ACC112 (cell line): ENCODE measurements around the gene MOB3A.
"Not testable (repeated sequence)": the region's sequence is repeated elsewhere in the genome, so short reads cannot be mapped to it uniquely, and the experiment has no call there.

Experiments
- H2AFZ ChIP-seq: fragments of 200-600 bp; sonication (generic); one replicate; pipeline ENCODE4 v1.6.0; 2017; ENCODE audit warnings: antibody characterized with exemption, low read length; ENCODE audit not compliant: unreplicated experiment
- H3K27ac ChIP-seq: fragments of 200-600 bp; sonication (generic); 2 replicates; pipeline ENCODE4 v1.5.1; 2014; ENCODE audit warnings: low read depth, mild to moderate bottlenecking, antibody characterized with exemption, low read length, moderate library complexity
- H3K27me3 ChIP-seq: fragments of 200-600 bp; sonication (generic); 2 replicates; pipeline ENCODE4 v1.6.1; 2014; ENCODE audit warnings: mild to moderate bottlenecking, antibody characterized with exemption, low read length, moderate library complexity, mixed read lengths; ENCODE audit not compliant: insufficient read depth
- H3K36me3 ChIP-seq: fragments of 200-600 bp; sonication (generic); 2 replicates; pipeline ENCODE4 v1.6.1; 2016; ENCODE audit warnings: mild to moderate bottlenecking, antibody characterized with exemption, low read length, moderate library complexity, mixed read lengths; ENCODE audit not compliant: insufficient read depth
- H3K4me1 ChIP-seq: fragments of 200-600 bp; sonication (generic); one replicate; pipeline ENCODE4 v1.6.1; 2016; ENCODE audit warnings: low read length, mixed read lengths; ENCODE audit not compliant: insufficient read depth, unreplicated experiment, control insufficient read depth
- H3K4me3 ChIP-seq: fragments of 200-600 bp; sonication (generic); 2 replicates; pipeline ENCODE4 v1.5.1; 2014; ENCODE audit warnings: mild to moderate bottlenecking, low read depth, low read length
- H3K79me2 ChIP-seq: fragments of 200-600 bp; sonication (generic); one replicate; pipeline ENCODE4 v1.6.0; 2016; ENCODE audit warnings: low read length; ENCODE audit not compliant: control insufficient read depth, unreplicated experiment, insufficient read depth

The MOB3A gene

DNA sequence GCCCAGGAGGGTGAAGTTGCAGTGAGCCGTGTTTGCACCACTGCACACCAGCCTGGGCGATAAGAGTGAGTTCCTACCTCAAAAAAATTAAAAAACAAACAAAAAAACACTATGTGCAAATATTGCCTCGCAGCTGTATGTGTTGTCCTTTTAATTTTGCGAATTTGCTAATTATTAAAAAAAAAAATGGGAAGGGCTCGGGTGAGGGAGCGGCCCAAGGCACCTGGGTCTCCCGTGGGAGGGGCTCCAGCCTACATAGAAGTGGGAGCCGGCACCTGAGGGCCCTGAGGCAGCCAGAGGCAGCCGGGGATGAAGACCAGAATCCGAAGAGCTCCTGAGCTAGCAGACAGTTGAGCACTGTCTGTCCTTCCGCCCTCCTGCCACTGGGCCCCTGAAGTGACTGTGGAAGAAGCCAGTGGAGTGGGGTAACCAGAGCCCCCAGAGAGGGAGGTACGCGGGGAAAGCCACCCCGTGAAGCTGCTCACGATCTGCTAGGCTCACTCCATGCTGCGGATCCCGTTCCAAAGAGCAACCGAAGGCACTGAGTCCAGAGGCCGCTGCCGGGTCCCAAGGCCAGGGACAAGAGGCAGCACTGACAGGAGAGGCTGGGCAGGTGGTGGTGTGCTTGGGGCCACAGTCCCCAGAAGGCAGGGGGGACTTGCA lies 7.0 kb upstream of the MOB3A start:
- Histone ChIP-seq H3K79me2 (peaks cover 13% of the 10 kb centered on the region), H3K36me3 (peaks cover 4% of the 10 kb centered on the region), H3K4me1 (no peaks in the 10 kb centered on the region), H3K4me3 (no peak overlapping the region), H3K27me3 (no peaks in the 10 kb centered on the region), H2AFZ (no peak overlapping the region), H3K27ac (no peak overlapping the region)

DNA sequence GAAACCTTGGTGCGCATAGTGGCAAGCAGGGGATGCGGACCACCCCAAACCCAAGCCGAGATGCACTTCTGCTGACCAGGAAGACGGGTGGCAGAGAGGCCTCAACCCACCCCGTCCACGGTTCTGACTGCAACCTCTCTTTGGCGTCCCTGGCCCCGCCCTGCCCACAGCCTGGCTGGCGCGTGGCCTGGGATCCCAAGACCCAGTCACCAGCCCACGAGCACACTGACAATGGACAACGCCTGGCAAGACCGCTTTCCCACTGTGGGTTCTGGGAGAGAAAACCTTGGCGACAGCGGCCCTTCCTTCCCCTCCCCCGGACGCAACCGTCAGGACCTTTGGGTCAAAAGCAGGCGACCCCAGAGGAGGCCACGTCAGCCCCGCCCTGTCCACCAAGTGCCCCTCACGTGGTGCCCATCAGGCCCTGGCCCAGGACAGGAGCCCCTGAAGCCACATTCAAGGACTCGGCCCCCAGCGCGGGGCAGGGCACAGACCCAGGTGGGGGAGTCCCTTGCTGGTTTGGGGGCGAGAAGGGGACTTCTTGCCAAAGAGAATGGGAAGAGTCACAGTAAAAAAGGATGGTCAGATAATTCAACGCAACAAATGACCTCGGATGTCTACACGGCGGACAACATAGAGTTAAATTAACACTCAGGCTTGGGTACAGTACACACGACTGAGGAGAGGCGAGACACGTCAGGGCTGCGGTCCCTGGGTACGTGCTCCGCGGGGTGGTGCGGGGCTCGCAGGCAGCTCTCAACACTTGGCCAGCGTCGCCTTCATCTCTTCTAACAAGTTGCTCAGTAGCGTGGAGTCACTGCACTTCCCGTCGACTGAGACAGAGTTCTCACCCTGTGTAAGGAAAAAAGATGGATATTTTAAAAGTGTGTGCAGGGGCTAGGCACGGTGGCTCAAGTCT lies 5.5 kb upstream of the MOB3A start:
- Histone ChIP-seq H3K36me3 (peaks cover 2% of the 10 kb centered on the region), H3K79me2 (peaks cover 13% of the 10 kb centered on the region), H3K27ac (no peak overlapping the region), H3K4me1 (no peaks in the 10 kb centered on the region), H2AFZ (no peak overlapping the region), H3K27me3 (no peaks in the 10 kb centered on the region), H3K4me3 (no peak overlapping the region)

DNA sequence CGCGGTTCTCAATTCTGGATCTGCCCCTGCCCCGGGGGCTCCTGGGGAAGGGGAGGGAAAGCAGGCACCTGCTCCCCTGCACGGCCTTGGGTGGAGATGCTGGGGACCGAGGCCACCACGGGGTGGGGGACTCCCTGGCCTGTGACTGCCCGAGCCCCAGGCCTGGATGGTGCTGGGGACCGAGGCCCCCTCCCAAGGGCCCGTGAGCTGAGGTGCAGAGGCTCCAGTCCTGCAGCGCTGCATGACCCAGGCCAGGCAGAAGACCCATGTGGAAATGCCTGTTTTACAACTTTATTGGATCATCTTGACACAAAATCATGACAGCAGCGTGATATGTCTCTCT lies 4.6 kb upstream of the MOB3A start:
- Histone ChIP-seq H3K4me3 (no peak overlapping the region), H3K79me2 (peaks cover 15% of the 10 kb centered on the region), H3K36me3 (no peaks in the 10 kb centered on the region), H2AFZ (no peak overlapping the region), H3K27me3 (no peaks in the 10 kb centered on the region), H3K4me1 (no peaks in the 10 kb centered on the region), H3K27ac (no peak overlapping the region)

DNA sequence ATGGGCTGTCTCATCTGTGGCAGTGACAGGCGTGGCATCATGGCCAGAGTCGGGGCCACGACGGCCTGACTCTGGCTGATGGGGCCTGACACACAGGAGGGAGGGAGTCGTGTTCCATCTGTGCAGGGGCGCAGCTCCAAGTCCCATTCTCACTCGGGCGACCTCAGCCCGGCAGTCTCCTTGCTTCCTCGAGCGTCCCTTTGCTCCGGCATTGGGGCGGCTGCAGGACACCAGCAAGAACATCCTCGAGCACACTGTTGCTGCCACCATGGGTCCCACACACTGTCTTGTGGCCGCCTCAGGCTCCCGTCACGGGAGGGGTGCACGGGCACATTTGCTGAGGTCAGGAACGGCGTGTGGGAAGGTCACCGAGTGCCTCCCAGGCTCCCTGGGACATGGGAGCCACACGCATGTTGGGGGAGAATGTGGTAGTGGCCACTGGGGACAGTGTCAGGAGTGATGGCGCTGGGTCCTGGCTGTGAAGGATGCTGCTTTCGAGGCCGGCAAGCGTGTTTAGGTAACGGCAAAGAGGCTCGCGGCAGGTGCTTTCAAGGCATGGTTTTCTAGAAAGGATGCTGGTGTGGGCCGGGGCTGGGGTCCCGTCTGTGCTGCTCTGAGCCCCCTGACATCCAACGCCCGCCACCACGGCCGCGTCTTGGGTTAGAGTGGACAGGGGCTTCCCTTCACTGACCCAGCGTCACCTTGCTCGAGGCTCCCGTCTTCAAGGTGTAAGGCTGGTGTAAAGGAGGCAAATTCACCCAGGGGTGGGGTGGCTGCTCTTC lies 4.0 kb upstream of the MOB3A start:
- Histone ChIP-seq H3K27ac (no peak overlapping the region), H3K36me3 (no peaks in the 10 kb centered on the region), H3K4me1 (no peaks in the 10 kb centered on the region), H3K4me3 (no peak overlapping the region), H3K79me2 (peaks cover 20% of the 10 kb centered on the region), H2AFZ (no peak overlapping the region), H3K27me3 (no peaks in the 10 kb centered on the region)

DNA sequence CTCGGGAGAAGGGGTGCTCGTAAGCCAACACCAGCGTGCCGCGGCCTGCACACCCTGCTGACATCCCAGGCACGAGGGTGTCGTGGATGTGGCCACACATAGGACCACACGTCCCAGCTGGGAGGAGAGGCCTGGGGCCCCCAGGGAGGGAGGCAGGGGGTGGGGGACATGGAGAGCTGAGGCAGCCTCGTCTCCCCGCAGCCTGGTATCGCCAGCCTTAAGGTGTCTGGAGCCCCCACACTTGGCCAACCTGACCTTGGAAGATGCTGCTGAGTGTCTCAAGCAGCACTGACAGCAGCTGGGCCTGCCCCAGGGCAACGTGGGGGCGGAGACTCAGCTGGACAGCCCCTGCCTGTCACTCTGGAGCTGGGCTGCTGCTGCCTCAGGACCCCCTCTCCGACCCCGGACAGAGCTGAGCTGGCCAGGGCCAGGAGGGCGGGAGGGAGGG lies 3.0 kb upstream of the MOB3A start:
- Histone ChIP-seq H3K27me3 (no peaks in the 10 kb centered on the region), H3K36me3 (no peaks in the 10 kb centered on the region), H2AFZ (no peak overlapping the region), H3K79me2 (peaks cover 23% of the 10 kb centered on the region), H3K4me1 (no peaks in the 10 kb centered on the region), H3K27ac (no peak overlapping the region), H3K4me3 (no peak overlapping the region)

DNA sequence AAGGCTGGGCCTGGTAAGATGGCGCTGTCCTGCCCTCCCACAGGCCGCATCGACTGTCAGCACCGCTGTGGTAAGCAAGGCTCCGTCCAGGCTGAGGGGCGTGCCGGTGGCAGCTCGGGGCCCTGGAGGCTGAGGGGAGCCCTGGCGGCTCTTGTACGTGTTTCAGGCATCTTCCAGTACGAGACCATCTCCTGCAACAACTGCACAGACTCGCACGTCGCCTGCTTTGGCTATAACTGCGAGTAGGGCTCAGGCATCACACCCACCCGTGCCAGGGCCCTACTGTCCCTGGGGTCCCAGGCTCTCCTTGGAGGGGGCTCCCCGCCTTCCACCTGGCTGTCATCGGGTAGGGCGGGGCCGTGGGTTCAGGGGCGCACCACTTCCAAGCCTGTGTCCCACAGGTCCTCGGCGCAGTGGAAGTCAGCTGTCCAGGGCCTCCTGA lies 1.8 kb upstream of the MOB3A start:
- H3K4me3 ChIP-seq: no peak overlapping the region
- H3K4me1 ChIP-seq: peaks cover 4% of the 10 kb centered on the region
- no peaks in the 10 kb centered on the region for H3K27me3 ChIP-seq
- no peak overlapping the region for H3K27ac ChIP-seq
- peaks cover 28% of the 10 kb centered on the region for H3K79me2 ChIP-seq
- H2AFZ ChIP-seq: no peak overlapping the region
- H3K36me3 ChIP-seq: no peaks in the 10 kb centered on the region

DNA sequence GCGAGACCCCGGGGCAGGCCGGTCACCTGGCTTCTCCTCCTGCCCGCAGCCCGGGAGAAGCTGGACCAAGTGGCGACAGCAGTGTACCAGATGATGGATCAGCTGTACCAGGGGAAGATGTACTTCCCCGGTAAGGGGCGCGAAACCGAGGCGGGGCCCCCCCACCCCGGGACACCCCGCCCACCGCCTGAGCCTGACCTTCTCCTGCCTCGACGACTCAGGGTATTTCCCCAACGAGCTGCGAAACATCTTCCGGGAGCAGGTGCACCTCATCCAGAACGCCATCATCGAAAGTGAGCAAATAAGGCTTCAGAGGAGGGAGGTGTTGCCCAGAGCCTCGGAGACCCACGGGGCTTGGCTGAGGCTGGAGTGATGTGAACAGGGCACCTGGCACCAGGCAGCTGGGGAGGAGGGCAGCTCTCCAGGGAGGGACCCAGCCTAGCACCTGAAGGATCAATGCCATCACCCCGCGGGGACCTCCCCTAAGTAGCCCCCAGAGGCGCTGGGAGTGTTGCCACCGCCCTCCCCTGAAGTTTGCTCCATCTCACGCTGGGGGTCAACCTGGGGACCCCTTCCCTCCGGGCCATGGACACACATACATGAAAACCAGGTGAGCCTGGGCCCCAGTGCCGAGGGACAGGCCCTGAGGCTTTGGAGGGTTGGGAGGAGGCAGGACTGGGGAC lies 1.2 kb upstream of the MOB3A start:
- Histone ChIP-seq H3K36me3 (no peaks in the 10 kb centered on the region), H3K4me3 (peak overlapping the region; percentile 57), H2AFZ (no peak overlapping the region), H3K27ac (no peak overlapping the region), H3K79me2 (peaks cover 30% of the 10 kb centered on the region), H3K4me1 (peaks cover 6% of the 10 kb centered on the region), H3K27me3 (no peaks in the 10 kb centered on the region)

DNA sequence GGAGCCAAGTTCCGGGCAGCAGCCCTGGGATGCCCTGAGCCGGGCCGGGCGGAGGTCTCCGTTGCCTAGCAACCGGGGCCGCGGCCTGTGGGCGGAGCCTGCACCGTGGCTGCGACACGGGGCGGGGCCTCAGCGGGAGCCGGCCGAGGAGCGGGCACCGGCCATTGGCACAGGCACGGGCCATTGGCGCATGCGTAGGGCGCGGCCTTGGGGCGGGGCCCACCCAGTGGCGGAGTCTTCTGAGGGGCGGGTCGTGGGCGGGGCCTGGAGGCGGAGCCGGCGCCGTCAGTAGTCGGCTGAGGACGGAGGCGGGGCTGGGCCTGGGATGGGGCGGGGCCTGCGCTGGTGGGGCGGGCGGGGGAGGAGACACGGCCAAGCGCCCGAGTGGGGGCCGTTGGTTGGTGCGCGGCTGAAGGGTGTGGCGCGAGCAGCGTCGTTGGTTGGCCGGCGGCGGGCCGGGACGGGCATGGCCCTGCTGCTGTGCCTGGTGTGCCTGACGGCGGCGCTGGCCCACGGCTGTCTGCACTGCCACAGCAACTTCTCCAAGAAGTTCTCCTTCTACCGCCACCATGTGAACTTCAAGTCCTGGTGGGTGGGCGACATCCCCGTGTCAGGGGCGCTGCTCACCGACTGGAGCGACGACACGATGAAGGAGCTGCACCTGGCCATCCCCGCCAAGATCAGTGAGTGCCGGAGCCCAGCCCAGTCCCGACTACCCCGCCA lies 515 bp upstream of the MOB3A start, which contains the start of gene IZUMO4:
TSS of gene IZUMO4 (plus strand) at position 436 of the 723 bp plus-strand sequence. CDS start at position 467, 31 bp downstream.
- H2AFZ ChIP-seq: no peak within 1 kb of the TSS
- H3K36me3 ChIP-seq: no peaks in the 10 kb centered on the region
- H3K27ac ChIP-seq: peak within 1 kb of the TSS; percentile 80
- H3K4me3 ChIP-seq: peak within 1 kb of the TSS; percentile 93
- peaks cover 30% of the 10 kb centered on the region for H3K79me2 ChIP-seq
- peaks cover 9% of the 10 kb centered on the region for H3K4me1 ChIP-seq
- no peaks in the 10 kb centered on the region for H3K27me3 ChIP-seq

DNA sequence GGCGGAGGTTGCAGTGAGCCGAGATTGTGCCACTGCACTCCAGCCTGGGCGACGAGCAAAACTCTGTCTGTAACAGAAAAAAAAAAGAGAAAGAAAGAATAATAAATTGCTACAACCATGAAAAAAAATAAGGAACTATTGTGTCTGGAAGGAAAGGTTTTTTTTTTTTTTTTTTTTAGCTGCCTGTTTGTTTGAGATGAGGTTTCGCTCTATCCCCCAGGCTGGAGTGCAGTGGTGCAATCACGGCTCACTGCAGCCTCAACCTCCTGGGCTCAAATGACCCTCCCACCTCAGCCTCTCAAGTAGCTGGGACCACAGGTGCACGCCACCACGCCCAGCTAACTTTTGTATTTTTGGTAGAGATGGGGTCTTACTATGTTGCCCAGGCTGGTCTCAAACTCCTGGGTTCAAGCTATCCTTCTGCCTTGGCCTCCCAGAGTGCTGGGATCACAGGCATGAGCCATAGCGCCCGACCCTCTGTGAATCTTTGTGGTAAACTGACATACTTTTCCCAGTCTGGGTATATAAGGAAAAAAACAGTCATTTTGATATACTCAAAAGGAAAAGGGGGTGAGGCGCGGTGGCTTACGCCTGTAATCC lies 4.1 kb downstream of the MOB3A start:
- peak overlapping the region; percentile 83 for H3K27ac ChIP-seq
- H2AFZ ChIP-seq, H3K27me3 ChIP-seq, H3K36me3 ChIP-seq, H3K4me3 ChIP-seq: not testable (repeated sequence)
- peaks cover 56% of the 10 kb centered on the region for H3K79me2 ChIP-seq
- peaks cover 43% of the 10 kb centered on the region for H3K4me1 ChIP-seq
